Activated CD8-positive, alpha-beta memory T cell treated with anti-CD3 and anti-CD28 coated beads for 48 hours (primary cell): ENCODE data around the gene ZG16.
"Not testable (repeated sequence)": the region's sequence is repeated elsewhere in the genome, so short reads cannot be mapped to it uniquely, and the experiment has no call there.

Source experiments
- DNase-seq, 3 experiments: peaks; one replicate each; pipeline ENCODE4 v3.0.0-alpha.2; 2020; ENCODE audit warnings: low read depth in 2 of 3, low spot score in 2 of 3

Gene ZG16

DNA sequence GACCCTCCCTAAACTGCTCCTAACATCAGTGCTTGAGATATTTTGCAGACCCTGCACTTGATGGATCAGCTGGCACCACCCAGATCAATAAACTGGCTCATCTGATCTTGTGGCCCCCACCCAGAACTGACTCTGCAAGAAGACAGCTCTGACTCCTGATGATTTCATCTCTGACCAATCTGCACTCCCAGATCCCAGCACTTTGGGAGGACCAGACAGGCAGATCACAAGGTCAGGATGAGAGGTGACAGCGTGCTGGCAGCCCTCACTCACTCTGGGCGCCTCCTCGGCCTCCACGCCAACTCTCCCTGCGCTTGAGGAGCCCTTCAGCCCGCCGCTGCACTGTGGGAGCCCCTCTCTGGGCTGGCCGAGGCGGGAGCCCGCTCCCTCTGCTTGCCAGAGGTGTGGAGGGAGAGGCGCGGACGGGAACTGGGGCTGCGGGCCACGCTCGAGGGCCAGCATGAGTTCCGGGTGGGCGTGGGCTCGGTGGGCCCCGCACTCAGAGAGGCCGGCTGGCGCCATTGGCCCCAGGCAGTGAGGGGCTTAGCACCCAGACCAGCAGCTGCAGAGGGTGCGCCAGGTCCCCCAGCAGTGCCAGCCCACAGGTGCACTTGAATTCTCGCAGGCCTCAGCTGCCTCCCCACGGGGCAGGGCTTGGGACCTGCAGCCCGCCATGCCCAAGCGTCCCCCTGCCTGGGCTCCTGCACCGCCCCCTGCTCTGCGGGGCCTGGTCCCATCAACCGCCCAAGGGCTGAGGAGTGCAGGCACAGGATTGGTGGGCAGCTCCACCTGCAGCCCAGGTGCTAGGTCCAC, 29.9 kb upstream of the ZG16 start:
- DNase-seq, result no peak

DNA sequence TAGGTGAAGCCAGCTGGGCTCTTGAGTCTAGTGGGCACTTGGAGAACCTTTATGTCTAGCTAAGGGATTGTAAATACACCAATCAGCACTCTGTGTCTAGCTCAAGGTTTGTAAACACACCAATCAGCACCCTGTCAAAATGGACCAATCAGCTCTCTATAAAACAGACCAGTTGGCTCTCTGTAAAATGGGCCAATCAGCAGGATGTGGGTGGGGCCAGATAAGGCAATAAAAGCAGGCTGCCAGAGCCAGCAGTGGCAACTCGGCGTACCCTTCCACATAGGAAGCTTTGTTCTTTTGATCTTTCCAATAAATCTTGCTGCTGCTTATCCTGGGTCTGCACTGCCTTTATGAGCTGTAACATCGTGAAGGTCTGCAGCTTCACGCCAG, 29.3 kb upstream of the ZG16 start:
- DNase-seq, result not testable (repeated sequence)

DNA sequence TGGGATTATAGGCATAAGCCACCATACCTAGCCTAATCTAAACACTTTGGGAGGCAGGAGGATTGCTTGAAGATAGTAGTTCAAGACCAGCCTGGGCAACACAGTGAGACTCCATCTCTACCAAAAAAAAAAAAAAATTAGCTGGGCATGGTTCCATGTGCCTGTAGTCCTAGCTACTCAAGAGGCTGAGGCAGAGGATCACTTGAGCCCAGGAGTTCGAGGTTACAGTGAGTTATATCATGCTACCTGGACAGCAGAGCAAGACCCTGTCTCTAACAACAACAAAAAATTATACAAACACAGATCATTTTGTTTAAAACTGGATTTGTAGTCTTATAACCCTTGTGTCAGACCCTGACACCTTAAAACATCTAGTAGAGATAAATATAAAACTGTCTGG, 24.5 kb upstream of the ZG16 start:
- no peak for DNase-seq

DNA sequence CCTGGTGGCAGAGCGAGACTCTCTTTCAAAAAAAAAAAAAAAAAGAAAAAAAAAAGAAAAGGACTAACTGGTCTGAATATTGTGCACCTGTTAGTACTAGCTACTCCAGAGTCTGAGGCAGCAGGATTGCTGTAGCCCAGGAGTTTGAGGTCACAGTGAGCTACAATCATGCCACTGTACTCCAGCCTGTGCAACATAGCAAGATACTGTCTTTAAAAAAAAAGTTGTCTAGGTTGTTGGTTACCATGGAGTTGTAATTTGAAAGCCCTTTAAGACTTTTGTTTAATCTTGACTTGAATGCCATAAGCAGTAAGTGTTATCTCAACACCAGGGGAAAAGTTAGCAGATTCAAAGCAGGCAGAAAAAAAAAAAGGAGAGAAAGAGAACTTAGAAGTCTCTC, 21.4 kb upstream of the ZG16 start:
- no peak for DNase-seq

DNA sequence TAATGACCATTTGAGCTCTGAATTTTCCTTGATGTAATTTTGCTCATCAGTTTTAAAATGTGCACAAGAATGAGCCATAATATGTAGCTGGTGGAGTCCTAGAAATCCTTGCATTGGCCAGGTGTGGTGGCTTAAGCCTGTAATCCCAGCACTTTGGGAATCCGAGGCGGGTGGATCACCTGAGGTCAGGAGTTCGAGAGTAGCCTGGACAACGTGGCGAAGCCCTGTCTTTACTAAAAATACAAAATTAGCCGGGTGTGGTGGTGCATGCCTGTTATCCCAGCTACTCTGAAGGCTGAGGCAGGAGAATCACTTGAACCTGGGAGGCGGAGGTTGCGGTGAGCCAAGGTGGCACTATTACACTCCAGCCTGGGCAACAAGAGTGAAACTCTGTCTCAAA, 21.0 kb upstream of the ZG16 start:
- DNase-seq, result not testable (repeated sequence)

DNA sequence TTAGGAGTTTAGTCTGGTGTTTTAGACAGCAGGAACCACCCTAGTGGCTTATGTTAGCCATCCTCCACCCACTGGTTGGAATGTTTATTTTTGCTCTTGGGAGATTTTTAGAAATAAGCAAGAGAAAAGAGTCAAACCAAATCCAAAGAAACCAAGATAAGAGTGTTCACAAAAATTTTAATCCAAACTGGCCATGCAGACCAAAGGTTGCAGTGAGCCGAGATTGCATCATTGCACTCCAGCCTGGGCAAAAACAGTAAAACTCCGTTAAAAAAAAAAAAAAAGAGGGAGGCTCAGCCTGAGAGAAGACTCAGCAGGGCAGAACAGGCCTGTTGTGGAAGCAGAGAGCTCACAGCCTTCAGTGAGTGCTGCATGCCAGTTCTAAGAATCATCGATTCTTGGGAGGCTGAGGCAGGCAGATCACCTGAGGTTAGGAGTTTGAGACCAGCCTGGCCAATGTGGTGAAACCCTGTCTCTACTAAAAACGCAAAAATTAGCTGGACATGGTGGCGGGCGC, 20.0 kb upstream of the ZG16 start:
- DNase-seq, result no peak

DNA sequence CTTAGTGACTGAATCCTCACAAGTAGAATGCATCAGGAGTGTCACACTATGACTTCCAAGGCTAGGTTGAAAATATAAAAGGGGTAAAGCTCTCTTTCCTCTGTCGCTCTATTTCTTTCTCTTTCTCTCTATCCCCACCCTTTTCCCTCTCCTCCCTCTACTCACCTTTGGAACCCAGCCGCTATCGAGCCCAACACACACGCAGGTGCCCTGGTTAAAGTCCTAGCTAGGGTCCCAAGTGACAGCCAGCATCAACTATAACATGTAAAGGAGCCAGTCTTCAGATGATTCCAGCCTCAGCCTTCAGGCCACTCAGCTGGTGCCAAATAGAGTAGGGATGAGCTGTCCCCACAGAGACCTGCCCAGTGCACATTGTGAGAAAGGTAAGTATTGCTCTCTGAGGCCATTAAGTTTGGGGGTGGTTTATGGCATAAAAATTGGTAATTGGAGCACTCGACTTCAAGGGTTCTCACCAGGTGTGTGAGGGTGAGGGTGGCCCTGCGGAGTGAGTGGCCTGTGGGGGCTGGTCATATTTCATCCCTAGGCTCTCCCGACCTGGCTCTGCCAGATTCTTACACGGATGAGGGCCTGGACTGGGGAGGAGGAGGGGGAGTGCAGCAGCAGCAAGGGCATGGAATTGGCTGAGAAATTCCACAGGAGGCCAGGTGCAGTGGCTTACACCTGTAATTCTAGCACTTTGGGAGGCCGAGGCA, 17.3 kb upstream of the ZG16 start:
- no peak for DNase-seq

DNA sequence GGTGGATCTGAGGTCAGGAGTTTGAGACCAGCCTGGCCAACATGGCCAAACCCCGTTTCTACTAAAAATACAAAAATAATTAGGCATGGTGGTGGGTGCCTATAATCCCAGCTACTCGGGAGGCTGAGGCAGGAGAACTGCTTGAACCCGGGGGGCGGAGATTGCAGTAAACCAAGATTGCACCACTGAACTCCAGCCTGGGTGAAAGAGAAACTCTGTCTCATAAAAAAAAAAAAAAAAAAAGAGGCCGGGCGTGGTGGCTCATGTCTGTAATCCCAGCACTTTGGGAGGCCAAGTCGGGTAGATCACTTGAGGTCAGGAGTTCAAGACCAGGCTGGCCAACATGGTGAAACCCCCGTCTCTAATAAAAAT, 16.8 kb upstream of the ZG16 start:
- not testable (repeated sequence) for DNase-seq

DNA sequence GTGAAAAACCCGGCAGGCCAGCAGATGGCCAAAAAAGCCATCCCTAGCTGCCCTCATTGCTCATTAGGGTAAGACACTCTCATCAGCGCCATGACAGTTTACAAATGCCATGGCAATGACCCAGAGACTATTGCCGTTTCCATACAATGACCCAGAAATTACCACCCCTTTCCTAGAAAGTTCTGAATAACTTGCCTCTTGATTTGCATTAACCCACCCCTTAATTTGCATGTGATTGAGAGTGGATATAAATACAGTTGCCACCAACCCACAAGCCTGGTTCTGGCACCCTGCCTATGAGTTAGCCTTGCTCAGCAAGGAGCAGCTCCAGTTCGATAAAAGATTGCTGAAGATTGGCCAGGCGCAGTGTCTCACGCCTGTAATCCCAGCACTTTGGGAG, 16.2 kb upstream of the ZG16 start:
- no peak for DNase-seq

DNA sequence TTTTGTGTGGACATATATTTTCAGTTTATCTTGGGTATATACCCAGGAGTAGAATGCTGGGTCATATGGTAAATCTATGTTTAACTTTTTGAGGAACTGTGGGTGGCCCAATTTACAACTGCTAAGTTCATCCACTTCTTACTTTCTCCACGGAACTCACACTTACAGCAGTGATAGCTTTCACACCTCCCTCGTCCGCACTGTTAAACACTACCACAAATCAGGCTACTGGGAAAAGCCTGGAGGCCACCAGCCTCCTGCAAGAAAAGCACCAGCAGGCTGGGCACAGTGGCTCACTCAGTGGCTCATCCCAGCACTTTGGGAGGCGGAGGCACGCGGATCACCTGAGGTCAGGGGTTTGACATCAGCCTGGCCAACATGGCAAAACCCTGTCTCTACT, 14.7 kb upstream of the ZG16 start:
- no peak for DNase-seq

DNA sequence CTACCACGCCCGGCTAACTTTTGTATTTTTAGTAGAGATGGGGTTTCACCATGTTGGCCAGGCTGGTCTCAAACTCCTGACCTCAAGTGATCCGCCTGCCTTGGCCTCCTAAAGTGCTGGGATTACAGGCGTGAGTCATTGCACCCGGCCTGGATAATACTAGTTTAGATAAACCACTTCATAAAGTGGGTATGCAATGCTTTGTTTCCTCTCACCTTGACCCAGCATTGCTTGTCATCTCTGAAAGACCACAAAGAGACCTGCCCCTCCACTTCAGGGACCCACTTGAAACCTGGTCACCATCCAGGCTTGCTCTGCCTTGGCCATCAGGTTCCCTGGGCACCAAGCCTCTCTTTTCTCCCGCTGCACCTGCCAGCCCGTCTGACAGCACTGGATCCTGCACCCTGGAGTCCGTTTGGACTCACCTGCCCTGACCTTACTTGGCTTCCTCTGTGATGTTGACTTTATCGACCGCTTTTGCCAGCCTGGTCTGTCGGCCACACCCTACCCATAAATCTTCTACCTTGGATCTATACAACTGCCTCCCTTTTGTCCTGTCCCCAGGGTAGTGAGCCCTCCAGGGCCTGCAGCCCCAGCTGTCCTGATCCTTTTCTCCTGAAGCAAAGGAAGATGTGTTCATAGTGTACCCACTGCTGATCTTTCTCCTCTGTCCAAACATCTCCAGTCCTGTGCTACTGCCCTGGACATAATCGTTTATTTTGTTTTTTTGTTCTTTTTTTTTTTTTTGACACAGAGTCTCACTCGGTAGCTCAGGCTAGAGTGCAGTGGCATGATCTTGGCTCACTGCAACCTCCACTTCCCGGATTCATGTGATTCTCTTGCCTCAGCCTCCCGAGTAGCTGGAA, 12.7 kb upstream of the ZG16 start:
- DNase-seq, result no peak

DNA sequence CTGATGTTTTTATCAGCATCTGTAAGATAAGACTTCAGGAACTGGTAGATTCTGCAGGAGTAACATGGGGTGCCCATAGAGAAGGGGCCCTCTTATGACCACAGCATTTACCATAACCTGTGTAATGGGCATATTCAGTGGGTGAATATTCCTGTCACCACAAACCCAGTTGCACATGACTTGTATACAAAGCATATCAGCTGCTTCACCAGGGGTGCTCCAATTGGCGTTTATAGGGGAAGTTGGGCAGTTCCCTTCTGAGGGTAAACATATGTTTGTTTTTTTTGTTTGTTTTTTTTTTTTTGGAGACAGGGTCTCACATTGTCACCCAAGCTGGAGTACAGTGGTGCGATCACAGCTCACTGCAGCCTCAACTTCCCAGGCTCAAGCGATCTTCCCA, 11.5 kb upstream of the ZG16 start:
- no peak for DNase-seq

DNA sequence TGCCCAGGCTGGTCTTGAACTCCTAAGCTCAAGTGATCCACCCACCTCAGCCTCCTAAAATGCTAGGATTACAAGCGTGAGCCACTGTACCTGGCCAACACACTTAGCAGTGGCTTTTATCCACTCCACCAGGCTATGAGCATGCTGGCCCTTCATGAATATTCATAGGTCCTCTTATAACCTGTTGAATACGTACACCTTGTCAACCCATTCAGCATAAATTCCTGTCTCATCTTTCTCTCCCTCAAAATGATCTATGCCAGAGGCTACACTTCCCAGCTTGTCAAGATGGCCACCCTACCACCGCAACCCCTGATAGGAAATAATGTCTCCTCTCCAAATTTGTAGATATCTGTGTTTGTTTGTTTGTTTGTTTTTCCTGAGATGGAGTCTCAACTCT, 11.0 kb upstream of the ZG16 start:
- no peak for DNase-seq

DNA sequence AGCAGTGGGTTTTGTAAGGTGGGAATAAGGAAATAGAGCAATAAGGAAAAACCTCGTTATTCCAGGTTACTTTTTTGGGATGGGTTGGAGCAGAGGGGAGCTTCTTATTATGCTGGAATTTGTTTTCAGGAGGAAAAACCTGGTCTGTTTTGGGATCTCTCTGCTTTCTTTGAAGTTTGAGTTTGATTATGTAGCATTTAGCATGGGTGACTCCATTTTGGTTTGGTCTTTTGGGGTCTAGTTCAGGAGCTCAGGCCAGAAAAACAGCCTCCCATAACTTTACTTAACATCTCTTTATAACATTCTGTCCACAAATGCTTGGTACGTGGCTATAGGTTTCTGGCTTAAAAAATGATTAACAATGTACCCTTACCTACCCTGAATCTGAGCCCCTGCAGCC, 8.5 kb upstream of the ZG16 start:
- DNase-seq, result no peak

DNA sequence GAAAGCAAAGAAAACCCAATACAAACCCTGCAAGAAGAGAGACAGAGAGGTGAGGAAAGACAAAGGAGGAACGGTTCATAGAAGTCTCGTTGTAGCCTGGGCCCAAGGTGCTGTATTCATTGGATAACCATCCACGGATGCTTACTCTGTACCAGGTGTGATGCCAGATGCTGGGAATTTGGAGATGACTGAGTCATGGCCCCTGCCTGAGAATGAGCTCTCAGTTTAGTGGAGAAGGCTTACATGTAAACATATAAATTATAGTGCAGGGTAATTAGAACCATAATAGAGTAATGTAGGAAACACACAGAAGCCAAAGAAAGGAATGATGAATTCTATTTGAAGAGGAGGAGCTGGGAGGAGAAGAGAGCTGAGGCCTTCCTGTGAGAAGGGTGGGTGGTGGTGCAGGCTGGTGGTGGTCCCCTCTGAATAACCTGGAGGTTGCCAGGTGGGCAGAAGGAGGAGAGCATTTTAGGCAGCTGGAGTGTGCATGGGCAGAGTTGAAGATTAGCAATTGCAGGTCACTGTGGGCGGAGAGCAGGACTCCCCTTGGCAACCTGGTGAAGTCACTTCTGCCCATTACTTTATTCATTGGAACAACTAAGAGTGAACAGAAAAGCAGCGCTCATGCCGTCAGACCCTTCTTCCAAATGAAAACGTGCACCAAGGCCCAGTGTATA, 7.7 kb upstream of the ZG16 start:
- DNase-seq, result no peak

DNA sequence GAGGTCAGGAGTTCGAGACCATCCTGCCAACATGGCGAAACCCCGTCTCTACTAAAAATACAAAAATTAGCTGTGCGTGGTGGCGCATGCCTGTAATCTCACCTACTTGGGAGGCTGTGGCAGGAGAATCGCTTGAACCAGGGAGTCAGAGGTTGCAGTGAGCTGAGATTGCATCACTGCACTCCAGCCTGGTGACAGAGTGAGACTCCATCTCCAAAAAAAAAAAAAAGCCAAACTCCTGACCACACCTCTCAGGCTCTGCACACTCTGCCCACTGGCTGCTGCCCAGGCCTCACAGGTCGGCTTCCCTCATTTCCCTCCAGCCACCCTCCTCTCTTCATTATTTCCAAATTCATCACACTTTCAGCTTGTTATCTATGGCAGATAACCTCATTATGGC, 5.7 kb upstream of the ZG16 start:
- DNase-seq, result not testable (repeated sequence)

DNA sequence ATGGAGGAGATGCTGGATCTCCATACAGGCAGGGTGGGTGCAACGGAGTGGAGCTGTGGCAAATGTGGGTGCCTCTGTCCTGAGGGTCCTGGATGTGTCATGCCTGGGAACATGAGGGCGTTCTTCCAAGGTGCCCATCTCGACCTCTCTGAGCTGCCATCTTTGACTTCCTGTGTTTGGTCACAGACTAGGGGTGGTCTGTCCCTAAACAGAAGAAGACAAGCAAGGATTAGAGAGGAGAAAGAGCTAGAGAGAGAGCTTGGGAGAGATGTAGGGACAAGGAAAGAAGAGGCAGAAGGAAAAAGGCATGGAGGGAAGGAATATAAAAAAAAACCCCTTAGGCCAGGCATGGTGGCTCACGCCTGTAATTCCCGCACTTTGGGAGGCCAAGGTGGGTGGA, 3.3 kb upstream of the ZG16 start:
- no peak for DNase-seq

DNA sequence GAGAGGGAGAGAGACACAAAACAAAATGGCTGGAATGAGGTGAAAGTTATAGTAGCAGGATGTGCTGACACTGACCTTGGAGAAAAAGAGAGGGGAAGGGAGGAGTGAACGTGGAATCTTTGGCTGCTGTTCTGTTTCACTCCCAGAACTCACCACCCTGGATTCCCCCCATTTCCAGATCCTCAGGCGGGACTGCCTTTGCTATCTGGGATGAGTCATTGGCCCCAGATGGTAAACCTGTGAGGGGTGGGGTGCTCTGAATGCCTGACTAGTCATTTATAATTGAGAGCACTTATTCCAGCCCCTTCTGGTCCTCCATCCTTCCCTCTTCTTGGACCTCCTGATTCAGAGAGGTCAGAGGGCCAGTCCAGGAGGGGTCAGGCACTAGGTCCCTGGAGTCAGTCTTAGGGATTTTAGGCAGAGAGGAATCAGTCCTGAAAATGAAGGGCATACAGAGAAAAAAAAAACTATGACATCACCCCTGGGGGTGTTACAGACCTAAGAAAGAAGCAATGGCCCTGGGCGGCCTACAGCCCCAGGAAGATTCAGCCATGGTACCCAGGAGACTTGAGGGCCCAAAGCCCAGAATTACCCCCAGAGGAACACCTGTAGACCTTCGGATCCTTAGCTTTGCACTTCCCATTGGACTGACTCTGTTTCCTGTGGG, 2.2 kb upstream of the ZG16 start:
- DNase-seq, result no peak

DNA sequence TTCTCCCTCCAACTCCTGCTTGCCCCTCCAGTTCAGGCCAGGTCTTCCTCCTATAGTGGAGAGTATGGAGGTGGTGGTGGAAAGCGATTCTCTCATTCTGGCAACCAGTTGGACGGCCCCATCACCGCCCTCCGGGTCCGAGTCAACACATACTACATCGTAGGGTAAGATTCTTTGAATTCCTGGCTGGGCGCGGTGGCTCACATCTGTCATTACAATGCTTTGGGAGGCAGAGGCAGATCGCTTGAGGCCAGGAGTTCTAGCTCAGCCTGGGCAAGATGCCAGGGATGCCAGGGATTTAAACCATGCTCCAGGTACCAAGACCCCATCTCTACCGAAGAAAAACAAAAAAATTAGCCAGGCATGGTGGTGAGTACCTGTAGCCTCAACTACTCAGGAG, 1.4 kb downstream of the ZG16 start:
- DNase-seq, result no peak

DNA sequence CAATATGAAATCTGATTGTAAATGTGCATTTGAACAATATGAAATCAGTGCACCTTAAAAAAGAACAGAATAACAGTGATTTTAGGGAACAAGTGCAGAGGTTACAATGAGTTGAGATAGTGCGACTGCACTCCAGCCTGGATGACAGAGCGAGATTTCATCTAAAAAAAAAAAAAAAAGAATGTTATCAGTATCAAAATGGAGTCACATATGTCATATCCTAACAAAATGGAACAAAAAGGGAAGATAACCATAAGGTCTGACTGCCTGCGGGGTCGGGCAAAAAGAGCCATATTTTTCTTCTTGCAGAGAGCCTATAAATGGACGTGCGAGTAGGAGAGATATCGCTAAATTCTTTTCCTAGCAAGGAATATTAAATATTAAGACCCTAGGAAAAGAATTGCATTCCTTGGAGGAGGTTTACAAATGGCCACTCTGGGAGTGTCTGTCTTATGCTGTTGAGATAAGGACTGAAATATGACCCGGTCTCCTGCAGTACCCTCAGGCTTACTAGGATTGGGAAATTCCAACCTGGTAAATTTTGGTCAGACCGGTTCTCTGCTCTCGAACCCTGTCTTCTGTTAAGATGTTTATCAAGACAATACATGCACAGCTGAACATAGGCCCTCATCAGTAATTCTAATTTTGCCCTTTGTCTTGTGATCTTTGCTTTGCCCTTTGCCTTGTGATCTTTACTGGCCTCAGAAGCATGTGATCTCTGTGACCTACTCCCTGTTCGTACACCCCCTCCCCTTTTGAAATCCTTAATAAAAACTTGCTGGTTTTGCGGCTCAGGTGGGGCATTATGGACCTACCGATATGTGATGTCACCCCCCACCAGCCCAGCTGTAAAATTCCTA, 5.3 kb downstream of the ZG16 start:
- DNase-seq, result not testable (repeated sequence)
